Endothelial cell of umbilical vein (primary cell): ENCODE data around the gene EVI2B. TPM values are rescaled to one million over a fixed set of nuclear protein-coding genes. Genes with fewer than 3 reads are reported as not detected.

ENCODE experiments used
- BruUV-seq: library from RNA; stranded (reverse); fragments of 400-500 nt; replicated peaks from 2 replicates; lab custom pipeline; 2021; lab: Mats Ljungman, UMichigan
- CTCF ChIA-PET: fragments of 300-600, 350-600 bp; sonication (Branson Sonifier 250); formaldehyde crosslinking; loops from one replicate; lab custom pipeline; 2021; ENCODE audit warnings: antibody characterized with exemption, inconsistent platforms; lab: Charles Lee
- POLR2A ChIA-PET: fragments of 300-600, 350-600 bp; sonication (Branson Sonifier 250); formaldehyde crosslinking; loops from one replicate; lab custom pipeline; 2021; ENCODE audit warnings: antibody characterized with exemption, inconsistent platforms; lab: Charles Lee
- DNase-seq: peaks from one replicate; pipeline ENCODE4 v3.0.0-alpha.2; 2011; ENCODE audit warnings: low read depth, low spot score
- FAIRE-seq: peaks from 2 replicates; lab custom pipeline; 2011; peaks lifted over from hg19 to GRCh38; lab: Jason Lieb, UNC
- H2AFZ ChIP-seq: 2 replicates; pipeline ENCODE4 v1.6.0; 2012; ENCODE audit warnings: low read depth, low read length, control low read depth, inconsistent platforms
- H3K27ac ChIP-seq: 2 replicates; pipeline ENCODE4 v1.5.1; 2011; ENCODE audit warnings: low read depth, mild to moderate bottlenecking, control low read depth, low read length, moderate library complexity; ENCODE audit not compliant: insufficient read depth
- H3K27me3 ChIP-seq, 2 experiments: 2 replicates each; pipeline versions ENCODE4 v1.6.0 to v1.6.1; 2011; ENCODE audit warnings: low read length in 2 of 2, mixed read lengths in 1 of 2; ENCODE audit not compliant: control insufficient read depth in 2 of 2, insufficient read depth in 2 of 2
- H3K36me3 ChIP-seq, 2 experiments: 2 replicates in 1 of 2; 3 replicates in 1 of 2; pipeline ENCODE4 v1.5.1; 2011; ENCODE audit warnings: low read length in 2 of 2, mild to moderate bottlenecking in 1 of 2, moderate library complexity in 1 of 2; ENCODE audit not compliant: control insufficient read depth in 2 of 2, insufficient read depth in 2 of 2; ENCODE audit errors: extremely low read depth in 1 of 2
- H3K4me1 ChIP-seq: 3 replicates; pipeline ENCODE4 v1.5.1; 2011; ENCODE audit warnings: mild to moderate bottlenecking, low read length; ENCODE audit not compliant: control insufficient read depth, insufficient read depth; ENCODE audit errors: extremely low read depth
- H3K4me2 ChIP-seq: 2 replicates; pipeline ENCODE4 v1.6.1; 2011; ENCODE audit warnings: low read length, control low read depth, mixed read lengths; ENCODE audit not compliant: insufficient read depth
- H3K4me3 ChIP-seq, 3 experiments: fragments of 200-600 bp in 1 of 3; sonication (generic), shearing (Covaris generic) in 1 of 3; replicated peaks in 1 of 3; 2 replicates each; pipeline ENCODE4 v1.5.1; 2011 to 2016; ENCODE audit warnings: control low read depth in 3 of 3, low read length in 3 of 3, mild to moderate bottlenecking in 2 of 3, inconsistent platforms in 1 of 3, low read depth in 1 of 3, moderate library complexity in 1 of 3; ENCODE audit not compliant: insufficient read depth in 1 of 3
- H3K79me2 ChIP-seq: 2 replicates; pipeline ENCODE4 v1.6.0; 2012; ENCODE audit warnings: low read length, inconsistent platforms; ENCODE audit not compliant: control insufficient read depth, insufficient read depth
- H3K9ac ChIP-seq: replicated peaks from 2 replicates; pipeline ENCODE3; 2011; ENCODE audit warnings: low read length, control low read depth; ENCODE audit not compliant: insufficient read depth; ENCODE audit errors: extremely low read depth
- H3K9me1 ChIP-seq: replicated peaks from 3 replicates; pipeline ENCODE4 v1.6.0; 2011; ENCODE audit warnings: mild to moderate bottlenecking, low read length; ENCODE audit not compliant: control insufficient read depth, insufficient read depth; ENCODE audit errors: extremely low read depth
- H3K9me3 ChIP-seq: replicated peaks from 2 replicates; pipeline ENCODE4 v1.5.1; 2012; ENCODE audit warnings: low read length, inconsistent platforms; ENCODE audit not compliant: control insufficient read depth, insufficient read depth
- H4K20me1 ChIP-seq: replicated peaks from 2 replicates; pipeline ENCODE3; 2011; ENCODE audit warnings: mild to moderate bottlenecking, low read length; ENCODE audit not compliant: control insufficient read depth, insufficient read depth; ENCODE audit errors: extremely low read depth
- EZH2 ChIP-seq: IDR thresholded peaks from 2 replicates; pipeline ENCODE4 v1.6.1; 2012; ENCODE audit warnings: borderline replicate concordance, low read depth, mild to moderate bottlenecking, moderate library complexity, low read length, inconsistent platforms; ENCODE audit not compliant: severe bottlenecking
- FOS ChIP-seq: IDR thresholded peaks from 2 replicates; pipeline ENCODE4 v1.6.1; 2011; ENCODE audit warnings: mild to moderate bottlenecking, low read length, moderate library complexity, borderline replicate concordance; ENCODE audit not compliant: insufficient read depth
- GATA2 ChIP-seq: IDR thresholded peaks from 2 replicates; pipeline ENCODE4 v1.7.0; 2011; ENCODE audit warnings: low read depth, mild to moderate bottlenecking, moderate library complexity, mixed read lengths, low read length; ENCODE audit not compliant: insufficient read length, insufficient read depth
- JUN ChIP-seq: IDR thresholded peaks from 2 replicates; pipeline ENCODE4 v1.6.1; 2011; ENCODE audit warnings: borderline replicate concordance, low read depth; ENCODE audit not compliant: insufficient read length, insufficient read depth
- MAX ChIP-seq: IDR thresholded peaks from 2 replicates; pipeline ENCODE4 v1.6.1; 2011; ENCODE audit not compliant: insufficient read depth, insufficient read length
- MYC ChIP-seq: IDR thresholded peaks from one replicate; pipeline ENCODE4 v1.6.1; 2011; ENCODE audit warnings: mild to moderate bottlenecking, low read depth, low read length
- POLR2A ChIP-seq: IDR thresholded peaks from 2 replicates; pipeline ENCODE4 v1.6.1; 2012; ENCODE audit warnings: low read depth, mild to moderate bottlenecking, control low read depth, low read length
- POLR2AphosphoS5 ChIP-seq: IDR thresholded peaks from 2 replicates; pipeline ENCODE4 v1.6.1; 2012; ENCODE audit warnings: low read depth, mild to moderate bottlenecking, control low read depth, low read length, moderate library complexity; ENCODE audit not compliant: insufficient read depth
- dilution Hi-C: fragments of 300-500 bp; cut with MboI; formaldehyde crosslinking; loops from one replicate; pipeline ENCODE4 v1.15.0; 2019; ENCODE audit warnings: low sequenced_read_pairs; ENCODE audit not compliant: extremely low pct_ligation_motif_present
- intact Hi-C: fragments of 100-400 bp; cut with micrococcal nuclease; formaldehyde crosslinking; loops from one replicate; pipeline ENCODE4 v1.10.0; 2022
- polyA plus RNA-seq, 4 experiments: library from polyadenylated mRNA; depleted of rRNA in 3 of 4; stranded (reverse) in 3 of 4; unstranded in 1 of 4; fragments of >200 nt; gene quantifications; 2 replicates each; pipeline versions ENCODE4 v1.2.1 to v1.2.3, GENCODE V29; 2011 to 2012; ENCODE audit warnings: missing spikeins in 1 of 4
- total RNA-seq: library from RNA; stranded (reverse); gene quantifications from 2 replicates; pipeline ENCODE4 v1.2.3, GENCODE V29; 2021
- TF ChIP-seq, protein P1 (sequence below), 2 donors: IDR thresholded peaks; 1 replicate in 1 of 2; 2 replicates in 1 of 2; pipeline ENCODE4 v1.5.1; 2011; ENCODE audit warnings: low read length in 2 of 2, mild to moderate bottlenecking in 2 of 2, moderate library complexity in 2 of 2, control low read depth in 1 of 2, inconsistent platforms in 1 of 2, low read depth in 1 of 2; ENCODE audit not compliant: insufficient read depth in 1 of 2; ENCODE audit errors: extremely low read depth in 1 of 2

EVI2B gene
- total and polyA plus RNA-seq, 2 donors (not counting 3 experiments of a cell fraction or from before 2014, with no cell fraction given), result 1.7 to 1.9 TPM

GRCh38 chr17:31308372-31309334 is 5.2 kb downstream of the EVI2B start:
- H3K9ac ChIP-seq, result no peak overlapping the region
- intact Hi-C loops, result no loop called here
- H3K4me1 ChIP-seq, result peaks cover 11% of the 10 kb centered on the region
- no peak overlapping the region for H3K27ac ChIP-seq
- POLR2A ChIA-PET, result no interaction called here
- CTCF ChIA-PET, result no interaction called here
- H3K9me1 ChIP-seq, result no peaks in the 10 kb centered on the region
- FAIRE-seq, result no peak
- H3K9me3 ChIP-seq, result no peaks in the 10 kb centered on the region
- TF ChIP-seq EZH2, result no peak
- TF ChIP-seq MAX, result no peak
- TF ChIP-seq MYC, result no peak
- no peak for TF ChIP-seq JUN
- no peak for TF ChIP-seq FOS
- no peak for TF ChIP-seq POLR2AphosphoS5
- no peak for TF ChIP-seq POLR2A
- TF ChIP-seq GATA2, result no peak
- TF ChIP-seq, protein P1, sequence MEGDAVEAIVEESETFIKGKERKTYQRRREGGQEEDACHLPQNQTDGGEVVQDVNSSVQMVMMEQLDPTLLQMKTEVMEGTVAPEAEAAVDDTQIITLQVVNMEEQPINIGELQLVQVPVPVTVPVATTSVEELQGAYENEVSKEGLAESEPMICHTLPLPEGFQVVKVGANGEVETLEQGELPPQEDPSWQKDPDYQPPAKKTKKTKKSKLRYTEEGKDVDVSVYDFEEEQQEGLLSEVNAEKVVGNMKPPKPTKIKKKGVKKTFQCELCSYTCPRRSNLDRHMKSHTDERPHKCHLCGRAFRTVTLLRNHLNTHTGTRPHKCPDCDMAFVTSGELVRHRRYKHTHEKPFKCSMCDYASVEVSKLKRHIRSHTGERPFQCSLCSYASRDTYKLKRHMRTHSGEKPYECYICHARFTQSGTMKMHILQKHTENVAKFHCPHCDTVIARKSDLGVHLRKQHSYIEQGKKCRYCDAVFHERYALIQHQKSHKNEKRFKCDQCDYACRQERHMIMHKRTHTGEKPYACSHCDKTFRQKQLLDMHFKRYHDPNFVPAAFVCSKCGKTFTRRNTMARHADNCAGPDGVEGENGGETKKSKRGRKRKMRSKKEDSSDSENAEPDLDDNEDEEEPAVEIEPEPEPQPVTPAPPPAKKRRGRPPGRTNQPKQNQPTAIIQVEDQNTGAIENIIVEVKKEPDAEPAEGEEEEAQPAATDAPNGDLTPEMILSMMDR (IDR thresholded peaks at IDR 0.05; ENCODE audit: extremely low read depth in 1 of 2, insufficient read depth in 1 of 2, low read depth in 1 of 2, low read length in 2 of 2), result no peak
- H3K4me3 ChIP-seq, result no peak overlapping the region
- peaks cover 5% of the 10 kb centered on the region for H3K79me2 ChIP-seq
- dilution Hi-C loops, result no loop called here
- H2AFZ ChIP-seq, result no peak overlapping the region
- H3K4me2 ChIP-seq, result no peak overlapping the region
- DNase-seq, result no peak
- BruUV-seq, result no TSS peak
- H4K20me1 ChIP-seq, result no peaks in the 10 kb centered on the region
- H3K36me3 ChIP-seq, result no peaks in the 10 kb centered on the region
- H3K27me3 ChIP-seq, result no peaks in the 10 kb centered on the region
